HG02981 (cell line): ENCODE measurements around the gene SDK1.
"Not testable (repeated sequence)": the region's sequence is repeated elsewhere in the genome, so short reads cannot be mapped to it uniquely, and the experiment has no call there.

ENCODE experiments used
- ATAC-seq: cut with Tn5 transposase; IDR thresholded peaks from one replicate; pipeline ENCODE4 v1.9.1; 2021; ENCODE audit warnings: mild to moderate bottlenecking, moderate library complexity; ENCODE audit not compliant: unreplicated experiment

Gene SDK1

GRCh38 chr7:3710122-3710521 lies 409.1 kb downstream of the SDK1 start:
- no peak for ATAC-seq

- no peak for ATAC-seq
Measured at GRCh38 chr7:3710531-3710930, 409.5 kb downstream of the SDK1 start.

GRCh38 chr7:3712841-3713240 lies 411.8 kb downstream of the SDK1 start:
- ATAC-seq, result no peak

- no peak for ATAC-seq
Measured at GRCh38 chr7:3721422-3721821, 420.4 kb downstream of the SDK1 start.

GRCh38 chr7:3722396-3722922 lies 421.4 kb downstream of the SDK1 start:
- no peak for ATAC-seq

- ATAC-seq, result no peak
Measured at GRCh38 chr7:3725155-3726059, 424.4 kb downstream of the SDK1 start.

GRCh38 chr7:3730276-3730675 lies 429.2 kb downstream of the SDK1 start:
- ATAC-seq, result no peak

- no peak for ATAC-seq
Measured at GRCh38 chr7:3732395-3733005, 431.4 kb downstream of the SDK1 start.

- no peak for ATAC-seq
Measured at GRCh38 chr7:3733541-3734140, 432.6 kb downstream of the SDK1 start.

GRCh38 chr7:3738964-3739363 lies 437.9 kb downstream of the SDK1 start:
- no peak for ATAC-seq

- ATAC-seq, result no peak
Measured at GRCh38 chr7:3739983-3740382, 438.9 kb downstream of the SDK1 start.

GRCh38 chr7:3747467-3747866 lies 446.4 kb downstream of the SDK1 start:
- no peak for ATAC-seq

GRCh38 chr7:3748389-3748788 lies 447.3 kb downstream of the SDK1 start:
- no peak for ATAC-seq

- ATAC-seq, result no peak
Measured at GRCh38 chr7:3753868-3754267, 452.8 kb downstream of the SDK1 start.

- ATAC-seq, result no peak
Measured at GRCh38 chr7:3754493-3755341, 453.7 kb downstream of the SDK1 start.

GRCh38 chr7:3755778-3756453 lies 454.9 kb downstream of the SDK1 start:
- not testable (repeated sequence) for ATAC-seq

GRCh38 chr7:3757059-3757458 lies 456.0 kb downstream of the SDK1 start:
- ATAC-seq, result no peak

GRCh38 chr7:3760651-3761050 lies 459.6 kb downstream of the SDK1 start:
- no peak for ATAC-seq

GRCh38 chr7:3762146-3762831 lies 461.2 kb downstream of the SDK1 start:
- no peak for ATAC-seq
